Measurements from ENCODE around the gene TSPAN18.
A peak's percentile ranks its signal among the peaks of the same experiment; 100 is the strongest.

The TSPAN18 gene

DNA sequence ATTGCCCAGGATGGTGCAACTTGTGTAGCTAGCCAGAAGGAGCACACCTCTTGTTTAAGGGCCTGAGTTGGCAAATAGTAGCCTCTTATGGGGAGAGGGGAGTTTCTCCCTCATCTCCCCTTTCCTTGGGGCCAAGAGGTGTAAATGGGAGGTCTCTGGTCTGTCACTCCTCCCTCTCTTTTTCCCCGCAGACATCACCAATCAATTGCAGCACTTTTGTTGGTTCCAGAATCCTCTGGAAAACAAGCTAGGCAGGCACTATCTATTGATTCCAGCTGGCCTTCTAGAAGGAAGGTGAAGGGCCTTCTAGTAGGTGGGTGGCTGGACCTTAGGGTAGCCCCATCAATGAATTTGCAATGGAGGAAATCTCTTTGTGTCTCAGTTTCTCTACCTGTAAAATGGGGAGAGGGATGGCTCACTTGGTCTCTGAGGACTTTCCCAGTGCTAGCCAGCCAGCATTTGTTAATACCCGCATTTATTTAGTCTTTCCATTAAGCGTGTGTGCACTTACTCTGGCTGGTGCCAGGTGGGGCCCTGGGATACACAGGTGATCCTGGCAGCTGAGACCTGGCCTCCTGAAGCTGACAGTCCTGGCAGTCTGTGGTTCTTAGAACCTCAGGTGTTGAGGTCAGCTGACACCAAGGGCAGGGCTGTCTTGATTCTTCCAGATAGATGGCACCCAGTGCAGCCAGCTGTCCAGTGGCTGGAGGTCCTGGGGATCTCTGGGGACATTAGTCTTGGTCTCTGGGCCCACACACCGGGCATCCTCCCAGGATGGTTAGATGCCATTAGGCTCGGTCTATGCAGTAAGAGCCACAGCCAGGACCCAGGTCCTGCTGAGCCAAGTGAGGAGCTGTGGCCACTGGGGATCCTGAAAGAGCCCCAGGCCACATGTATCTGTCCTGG is 51.7 kb downstream of the TSPAN18 start:
- Histone ChIP-seq H3K27ac (ENCODE audit: extremely low read depth, low read depth, low read length) (no peak overlapping the region), H3K36me3 (ENCODE audit: control insufficient read depth in 2 of 2, insufficient read depth in 1 of 2, low read length in 2 of 2) (peaks cover 0 to 3% of the 10 kb centered on the region in 2 experiments; a peak in 1 of 3 replicates), H3K4me1 (ENCODE audit: control insufficient read depth, insufficient read depth, low read length) (no peaks in the 10 kb centered on the region), H3K9me3 (ENCODE audit: control insufficient read depth, insufficient read depth, low read depth, low read length) (no peaks in the 10 kb centered on the region), H3K4me3 (ENCODE audit: low read depth, low read length) (no peak overlapping the region)
- no peak for TF ChIP-seq EGR2 (tag by site-specific recombination; IDR thresholded peaks at IDR 0.05; ENCODE audit: low read depth)
- no peak for TF ChIP-seq ZNF335 (tag by site-specific recombination; conservative IDR thresholded peaks at IDR 0.05)
- TF ChIP-seq SCRT1 (tag by site-specific recombination; IDR thresholded peaks at IDR 0.05; ENCODE audit: borderline replicate concordance) = no peak
- no peak for TF ChIP-seq ZNF23 (tag by site-specific recombination; IDR thresholded peaks at IDR 0.05; ENCODE audit: borderline replicate concordance)
- TF ChIP-seq GFI1B (tag by site-specific recombination; IDR thresholded peaks at IDR 0.05) = no peak
- TF ChIP-seq ZBTB7A (tag by site-specific recombination; IDR thresholded peaks at IDR 0.05; ENCODE audit: low read depth) = no peak
- no peak for TF ChIP-seq ZNF530 (tag by site-specific recombination; IDR thresholded peaks at IDR 0.05; ENCODE audit: low read depth)
- TF ChIP-seq, protein P1, sequence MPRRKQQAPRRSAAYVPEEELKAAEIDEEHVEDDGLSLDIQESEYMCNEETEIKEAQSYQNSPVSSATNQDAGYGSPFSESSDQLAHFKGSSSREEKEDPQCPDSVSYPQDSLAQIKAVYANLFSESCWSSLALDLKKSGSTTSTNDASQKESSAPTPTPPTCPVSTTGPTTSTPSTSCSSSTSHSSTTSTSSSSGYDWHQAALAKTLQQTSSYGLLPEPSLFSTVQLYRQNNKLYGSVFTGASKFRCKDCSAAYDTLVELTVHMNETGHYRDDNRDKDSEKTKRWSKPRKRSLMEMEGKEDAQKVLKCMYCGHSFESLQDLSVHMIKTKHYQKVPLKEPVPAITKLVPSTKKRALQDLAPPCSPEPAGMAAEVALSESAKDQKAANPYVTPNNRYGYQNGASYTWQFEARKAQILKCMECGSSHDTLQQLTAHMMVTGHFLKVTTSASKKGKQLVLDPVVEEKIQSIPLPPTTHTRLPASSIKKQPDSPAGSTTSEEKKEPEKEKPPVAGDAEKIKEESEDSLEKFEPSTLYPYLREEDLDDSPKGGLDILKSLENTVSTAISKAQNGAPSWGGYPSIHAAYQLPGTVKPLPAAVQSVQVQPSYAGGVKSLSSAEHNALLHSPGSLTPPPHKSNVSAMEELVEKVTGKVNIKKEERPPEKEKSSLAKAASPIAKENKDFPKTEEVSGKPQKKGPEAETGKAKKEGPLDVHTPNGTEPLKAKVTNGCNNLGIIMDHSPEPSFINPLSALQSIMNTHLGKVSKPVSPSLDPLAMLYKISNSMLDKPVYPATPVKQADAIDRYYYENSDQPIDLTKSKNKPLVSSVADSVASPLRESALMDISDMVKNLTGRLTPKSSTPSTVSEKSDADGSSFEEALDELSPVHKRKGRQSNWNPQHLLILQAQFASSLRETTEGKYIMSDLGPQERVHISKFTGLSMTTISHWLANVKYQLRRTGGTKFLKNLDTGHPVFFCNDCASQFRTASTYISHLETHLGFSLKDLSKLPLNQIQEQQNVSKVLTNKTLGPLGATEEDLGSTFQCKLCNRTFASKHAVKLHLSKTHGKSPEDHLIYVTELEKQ (tag by site-specific recombination; IDR thresholded peaks at IDR 0.05; ENCODE audit: borderline replicate concordance) = no peak
- no peak for TF ChIP-seq MEIS1 (CRISPR knock-in tag; IDR thresholded peaks at IDR 0.05; ENCODE audit: borderline replicate concordance)
- TF ChIP-seq ZNF324 (tag by site-specific recombination; IDR thresholded peaks at IDR 0.05) = no peak
- TF ChIP-seq, protein P2, sequence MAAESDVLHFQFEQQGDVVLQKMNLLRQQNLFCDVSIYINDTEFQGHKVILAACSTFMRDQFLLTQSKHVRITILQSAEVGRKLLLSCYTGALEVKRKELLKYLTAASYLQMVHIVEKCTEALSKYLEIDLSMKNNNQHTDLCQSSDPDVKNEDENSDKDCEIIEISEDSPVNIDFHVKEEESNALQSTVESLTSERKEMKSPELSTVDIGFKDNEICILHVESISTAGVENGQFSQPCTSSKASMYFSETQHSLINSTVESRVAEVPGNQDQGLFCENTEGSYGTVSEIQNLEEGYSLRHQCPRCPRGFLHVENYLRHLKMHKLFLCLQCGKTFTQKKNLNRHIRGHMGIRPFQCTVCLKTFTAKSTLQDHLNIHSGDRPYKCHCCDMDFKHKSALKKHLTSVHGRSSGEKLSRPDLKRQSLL (tag by site-specific recombination; IDR thresholded peaks at IDR 0.05) = no peak
- no peak for TF ChIP-seq SP3 (tag by site-specific recombination; IDR thresholded peaks at IDR 0.05)
- TF ChIP-seq, protein P3, sequence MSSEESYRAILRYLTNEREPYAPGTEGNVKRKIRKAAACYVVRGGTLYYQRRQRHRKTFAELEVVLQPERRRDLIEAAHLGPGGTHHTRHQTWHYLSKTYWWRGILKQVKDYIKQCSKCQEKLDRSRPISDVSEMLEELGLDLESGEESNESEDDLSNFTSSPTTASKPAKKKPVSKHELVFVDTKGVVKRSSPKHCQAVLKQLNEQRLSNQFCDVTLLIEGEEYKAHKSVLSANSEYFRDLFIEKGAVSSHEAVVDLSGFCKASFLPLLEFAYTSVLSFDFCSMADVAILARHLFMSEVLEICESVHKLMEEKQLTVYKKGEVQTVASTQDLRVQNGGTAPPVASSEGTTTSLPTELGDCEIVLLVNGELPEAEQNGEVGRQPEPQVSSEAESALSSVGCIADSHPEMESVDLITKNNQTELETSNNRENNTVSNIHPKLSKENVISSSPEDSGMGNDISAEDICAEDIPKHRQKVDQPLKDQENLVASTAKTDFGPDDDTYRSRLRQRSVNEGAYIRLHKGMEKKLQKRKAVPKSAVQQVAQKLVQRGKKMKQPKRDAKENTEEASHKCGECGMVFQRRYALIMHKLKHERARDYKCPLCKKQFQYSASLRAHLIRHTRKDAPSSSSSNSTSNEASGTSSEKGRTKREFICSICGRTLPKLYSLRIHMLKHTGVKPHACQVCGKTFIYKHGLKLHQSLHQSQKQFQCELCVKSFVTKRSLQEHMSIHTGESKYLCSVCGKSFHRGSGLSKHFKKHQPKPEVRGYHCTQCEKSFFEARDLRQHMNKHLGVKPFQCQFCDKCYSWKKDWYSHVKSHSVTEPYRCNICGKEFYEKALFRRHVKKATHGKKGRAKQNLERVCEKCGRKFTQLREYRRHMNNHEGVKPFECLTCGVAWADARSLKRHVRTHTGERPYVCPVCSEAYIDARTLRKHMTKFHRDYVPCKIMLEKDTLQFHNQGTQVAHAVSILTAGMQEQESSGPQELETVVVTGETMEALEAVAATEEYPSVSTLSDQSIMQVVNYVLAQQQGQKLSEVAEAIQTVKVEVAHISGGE (tag by site-specific recombination; conservative IDR thresholded peaks at IDR 0.05; ENCODE audit: low read depth) = no peak
- POLR2A ChIA-PET = no interaction called here
- CTCF ChIA-PET = interaction anchor here (1.2 kb wide), 1 partner anchor 133 kb away, joined by 4 read pairs; no protein-coding TSS in a partner anchor

DNA sequence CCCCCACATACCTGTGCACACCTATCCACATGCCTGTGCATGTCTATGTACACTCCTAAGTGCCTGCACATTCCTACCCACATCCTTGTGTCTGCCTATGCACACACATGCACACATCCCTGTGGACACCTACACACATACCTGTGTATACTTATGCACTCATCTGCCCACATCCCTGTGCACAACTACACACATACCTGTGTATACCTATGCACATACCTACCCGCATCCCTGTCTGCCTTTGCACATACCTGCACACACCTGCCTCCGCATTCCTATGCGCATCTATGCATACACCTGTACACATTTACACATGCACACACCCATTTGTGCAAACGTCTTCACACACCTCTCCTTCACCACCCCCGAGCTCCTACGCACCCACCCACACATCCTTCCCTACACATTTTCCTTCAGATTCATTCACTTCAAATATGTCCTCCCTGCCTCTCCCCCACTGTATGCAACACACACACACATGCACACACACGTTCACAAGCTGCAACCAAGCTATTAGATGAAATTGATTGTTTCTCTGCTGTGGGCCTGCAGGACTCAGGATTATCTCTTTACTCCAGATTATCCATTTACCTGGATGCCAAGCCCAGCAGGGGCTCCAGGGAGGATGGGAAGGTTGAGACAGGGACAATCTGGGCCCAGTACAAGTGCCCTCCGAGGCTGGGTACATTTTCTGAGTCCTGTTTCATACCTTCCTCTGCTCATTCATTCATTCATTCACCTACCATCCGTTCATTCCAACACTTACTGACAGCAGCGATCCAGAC is 53.2 kb downstream of the TSPAN18 start:
- Histone ChIP-seq H3K27ac (ENCODE audit: extremely low read depth, low read depth, low read length) (no peak overlapping the region), H3K4me3 (ENCODE audit: low read depth, low read length) (no peak overlapping the region), H3K36me3 (ENCODE audit: control insufficient read depth in 2 of 2, insufficient read depth in 1 of 2, low read length in 2 of 2) (peaks cover 0 to 3% of the 10 kb centered on the region in 2 experiments; a peak in 1 of 3 replicates), H3K9me3 (ENCODE audit: control insufficient read depth, insufficient read depth, low read depth, low read length) (no peaks in the 10 kb centered on the region), H3K4me1 (ENCODE audit: control insufficient read depth, insufficient read depth, low read length) (no peaks in the 10 kb centered on the region)
- CTCF ChIA-PET = interaction anchor here (0.6 to 2.2 kb wide), 3 partner anchors 13 to 165 kb away, joined by 3 to 7 read pairs (median 3); no protein-coding TSS in a partner anchor
- POLR2A ChIA-PET = no interaction called here
- TF ChIP-seq ZEB2 (tag by site-specific recombination; IDR thresholded peaks at IDR 0.05) (peak; percentile 60; the same call in 1 of the 2 replicates), EGR2 (tag by site-specific recombination; IDR thresholded peaks at IDR 0.05; ENCODE audit: low read depth) (peak; percentile 85), ZNF843 (tag by site-specific recombination; IDR thresholded peaks at IDR 0.05) (no peak), ZFHX2 (tag by site-specific recombination; conservative IDR thresholded peaks at IDR 0.05) (peak; percentile 78)
